H4 (cell line): ENCODE measurements around the gene QSOX2. TPM values are rescaled to one million over a fixed set of nuclear protein-coding genes. Genes with fewer than 3 reads are reported as not detected.

ENCODE experiments used
- DNase-seq: peaks from one replicate; pipeline ENCODE4 v3.0.0-alpha.2; 2015; ENCODE audit warnings: low spot score
- total RNA-seq: library from RNA; depleted of rRNA; stranded (reverse); fragments of >200 nt; shearing (Covaris generic); gene quantifications from 2 replicates; pipeline ENCODE4 v1.2.3, GENCODE V29; 2014

QSOX2 gene
- total RNA-seq, 1 experiment from 2014 or later = 9.2 TPM

- no peak for DNase-seq
These were observed 19.1 kb upstream of the QSOX2 start for GRCh38 chr9:136264441-136265405.

GRCh38 chr9:136264031-136264430 lies 18.4 kb upstream of the QSOX2 start:
- DNase-seq = no peak

- DNase-seq = no peak
These were observed 17.1 kb upstream of the QSOX2 start for GRCh38 chr9:136262671-136263178.

- no peak for DNase-seq
These were observed 16.2 kb upstream of the QSOX2 start for GRCh38 chr9:136261686-136262430.

GRCh38 chr9:136260936-136261472 lies 15.4 kb upstream of the QSOX2 start:
- no peak for DNase-seq

GRCh38 chr9:136260521-136260920 lies 14.9 kb upstream of the QSOX2 start:
- DNase-seq = no peak

GRCh38 chr9:136259836-136260235 lies 14.2 kb upstream of the QSOX2 start:
- DNase-seq = no peak

GRCh38 chr9:136259517-136259813 lies 13.9 kb upstream of the QSOX2 start:
- DNase-seq = no peak

- no peak for DNase-seq
These were observed 13.3 kb upstream of the QSOX2 start for GRCh38 chr9:136258786-136259516.

GRCh38 chr9:136258299-136258625 lies 12.7 kb upstream of the QSOX2 start:
- DNase-seq = no peak

GRCh38 chr9:136257381-136258298 lies 12.0 kb upstream of the QSOX2 start:
- no peak for DNase-seq

GRCh38 chr9:136255896-136256890 lies 10.6 kb upstream of the QSOX2 start:
- no peak for DNase-seq

GRCh38 chr9:136255166-136255538 lies 9.5 kb upstream of the QSOX2 start:
- DNase-seq = peak; percentile 33

- no peak for DNase-seq
These were observed 9.0 kb upstream of the QSOX2 start for GRCh38 chr9:136254381-136255165.

- no peak for DNase-seq
These were observed 7.9 kb upstream of the QSOX2 start for GRCh38 chr9:136253246-136254130.

- DNase-seq = no peak
These were observed 7.2 kb upstream of the QSOX2 start for GRCh38 chr9:136252846-136253245.

- no peak for DNase-seq
These were observed 6.7 kb upstream of the QSOX2 start for GRCh38 chr9:136252281-136252680.
